PFSK-1 (cell line): ENCODE data around the gene ITGA11.

Experiments used
- FOXP2 ChIP-seq: optimal IDR thresholded peaks from 2 replicates; pipeline ENCODE3; 2011; ENCODE audit warnings: borderline replicate concordance, control low read depth, inconsistent platforms; ENCODE audit not compliant: insufficient read depth; ENCODE audit errors: extremely low read length, extremely low read depth
- POLR2AphosphoS5 ChIP-seq: IDR thresholded peaks from 2 replicates; pipeline ENCODE4 v1.6.1; 2012; ENCODE audit warnings: low read depth, mild to moderate bottlenecking, control low read depth, low read length, moderate library complexity
- SIN3A ChIP-seq: IDR thresholded peaks from 2 replicates; pipeline ENCODE4 v1.6.1; 2012; ENCODE audit warnings: mild to moderate bottlenecking, low read length, moderate library complexity, borderline replicate concordance; ENCODE audit not compliant: insufficient read depth
- TAF1 ChIP-seq: IDR thresholded peaks from 2 replicates; pipeline ENCODE4 v1.6.1; 2012; ENCODE audit warnings: low read length, control low read depth, borderline replicate concordance; ENCODE audit not compliant: insufficient read depth
- TF ChIP-seq, protein P1 (sequence below), 2 experiments: IDR thresholded peaks; 2 replicates each; pipeline versions ENCODE4 v1.6.1 to v1.8.0; 2011 to 2012; ENCODE audit warnings: low read depth in 2 of 2, low read length in 2 of 2, control low read depth in 1 of 2, inconsistent platforms in 1 of 2, mild to moderate bottlenecking in 1 of 2, moderate library complexity in 1 of 2; ENCODE audit not compliant: insufficient read depth in 1 of 2

ITGA11 gene

DNA sequence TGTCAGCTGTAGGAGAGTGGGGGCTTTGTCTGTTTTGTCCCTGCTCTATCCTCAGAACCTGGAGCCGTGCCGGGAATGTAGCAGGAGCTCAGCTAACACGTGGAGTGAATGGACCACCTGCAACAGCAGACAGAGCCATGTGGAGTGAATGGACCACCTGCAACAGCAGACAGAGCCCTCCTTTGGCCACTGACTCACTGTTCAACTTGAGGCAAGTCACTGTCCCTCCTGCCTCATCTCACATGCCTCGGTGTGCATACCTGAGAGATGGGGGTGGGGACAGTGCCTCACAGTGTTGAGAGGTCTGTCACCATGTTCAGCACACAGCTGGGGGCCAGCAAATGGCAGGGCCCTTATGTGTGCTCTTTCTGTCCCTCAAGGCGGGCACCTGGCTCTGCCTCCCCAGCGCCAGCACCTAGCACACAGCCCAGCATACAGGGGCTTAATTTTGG is 126.5 kb downstream of the ITGA11 start:
- TF ChIP-seq FOXP2 (no peak), SIN3A (no peak), POLR2AphosphoS5 (no peak), TAF1 (no peak)
- TF ChIP-seq, protein P1, sequence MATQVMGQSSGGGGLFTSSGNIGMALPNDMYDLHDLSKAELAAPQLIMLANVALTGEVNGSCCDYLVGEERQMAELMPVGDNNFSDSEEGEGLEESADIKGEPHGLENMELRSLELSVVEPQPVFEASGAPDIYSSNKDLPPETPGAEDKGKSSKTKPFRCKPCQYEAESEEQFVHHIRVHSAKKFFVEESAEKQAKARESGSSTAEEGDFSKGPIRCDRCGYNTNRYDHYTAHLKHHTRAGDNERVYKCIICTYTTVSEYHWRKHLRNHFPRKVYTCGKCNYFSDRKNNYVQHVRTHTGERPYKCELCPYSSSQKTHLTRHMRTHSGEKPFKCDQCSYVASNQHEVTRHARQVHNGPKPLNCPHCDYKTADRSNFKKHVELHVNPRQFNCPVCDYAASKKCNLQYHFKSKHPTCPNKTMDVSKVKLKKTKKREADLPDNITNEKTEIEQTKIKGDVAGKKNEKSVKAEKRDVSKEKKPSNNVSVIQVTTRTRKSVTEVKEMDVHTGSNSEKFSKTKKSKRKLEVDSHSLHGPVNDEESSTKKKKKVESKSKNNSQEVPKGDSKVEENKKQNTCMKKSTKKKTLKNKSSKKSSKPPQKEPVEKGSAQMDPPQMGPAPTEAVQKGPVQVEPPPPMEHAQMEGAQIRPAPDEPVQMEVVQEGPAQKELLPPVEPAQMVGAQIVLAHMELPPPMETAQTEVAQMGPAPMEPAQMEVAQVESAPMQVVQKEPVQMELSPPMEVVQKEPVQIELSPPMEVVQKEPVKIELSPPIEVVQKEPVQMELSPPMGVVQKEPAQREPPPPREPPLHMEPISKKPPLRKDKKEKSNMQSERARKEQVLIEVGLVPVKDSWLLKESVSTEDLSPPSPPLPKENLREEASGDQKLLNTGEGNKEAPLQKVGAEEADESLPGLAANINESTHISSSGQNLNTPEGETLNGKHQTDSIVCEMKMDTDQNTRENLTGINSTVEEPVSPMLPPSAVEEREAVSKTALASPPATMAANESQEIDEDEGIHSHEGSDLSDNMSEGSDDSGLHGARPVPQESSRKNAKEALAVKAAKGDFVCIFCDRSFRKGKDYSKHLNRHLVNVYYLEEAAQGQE (IDR thresholded peaks at IDR 0.05; ENCODE audit: insufficient read depth in 1 of 2, low read depth in 2 of 2, low read length in 2 of 2): no peak

DNA sequence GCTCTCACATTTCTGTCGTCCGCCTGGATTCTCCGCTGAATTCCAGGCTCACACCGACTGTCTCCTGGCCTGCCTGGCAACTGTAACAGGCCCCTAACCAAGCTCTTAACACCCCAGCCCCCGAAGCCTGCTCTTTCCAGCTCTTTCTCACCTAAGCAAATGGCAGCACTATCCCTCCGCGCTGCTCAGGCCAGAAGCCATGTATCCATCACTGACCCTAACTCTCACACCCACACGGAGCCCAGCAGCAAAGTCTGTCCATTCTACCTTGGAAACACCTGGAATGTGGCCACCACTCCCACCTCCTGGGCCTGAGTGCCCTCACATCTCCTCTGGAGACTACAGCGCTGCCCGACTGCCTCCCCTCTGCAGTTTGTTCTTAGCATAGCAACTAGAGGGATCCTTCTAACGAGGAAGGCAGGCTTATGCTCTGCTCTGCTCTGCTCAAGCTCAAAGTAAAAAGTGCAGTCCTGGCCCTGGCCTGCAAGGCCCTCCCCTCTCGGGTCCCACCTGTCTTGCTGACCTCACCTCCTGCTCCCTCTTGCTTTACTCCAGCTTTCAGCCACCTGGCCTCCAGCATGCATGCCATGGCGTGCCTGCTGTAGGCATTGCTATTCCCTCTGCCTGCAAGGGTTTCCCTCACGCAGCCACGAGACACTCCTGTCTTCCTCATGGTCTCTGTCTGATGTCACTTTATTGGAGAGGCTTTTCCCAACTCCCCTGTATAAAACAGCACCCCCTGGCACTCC is 127.2 kb downstream of the ITGA11 start:
- TF ChIP-seq, protein P1 (IDR thresholded peaks at IDR 0.05; ENCODE audit: insufficient read depth in 1 of 2, low read depth in 2 of 2, low read length in 2 of 2): no peak
- TF ChIP-seq FOXP2 (no peak), TAF1 (no peak), POLR2AphosphoS5 (no peak), SIN3A (no peak)

DNA sequence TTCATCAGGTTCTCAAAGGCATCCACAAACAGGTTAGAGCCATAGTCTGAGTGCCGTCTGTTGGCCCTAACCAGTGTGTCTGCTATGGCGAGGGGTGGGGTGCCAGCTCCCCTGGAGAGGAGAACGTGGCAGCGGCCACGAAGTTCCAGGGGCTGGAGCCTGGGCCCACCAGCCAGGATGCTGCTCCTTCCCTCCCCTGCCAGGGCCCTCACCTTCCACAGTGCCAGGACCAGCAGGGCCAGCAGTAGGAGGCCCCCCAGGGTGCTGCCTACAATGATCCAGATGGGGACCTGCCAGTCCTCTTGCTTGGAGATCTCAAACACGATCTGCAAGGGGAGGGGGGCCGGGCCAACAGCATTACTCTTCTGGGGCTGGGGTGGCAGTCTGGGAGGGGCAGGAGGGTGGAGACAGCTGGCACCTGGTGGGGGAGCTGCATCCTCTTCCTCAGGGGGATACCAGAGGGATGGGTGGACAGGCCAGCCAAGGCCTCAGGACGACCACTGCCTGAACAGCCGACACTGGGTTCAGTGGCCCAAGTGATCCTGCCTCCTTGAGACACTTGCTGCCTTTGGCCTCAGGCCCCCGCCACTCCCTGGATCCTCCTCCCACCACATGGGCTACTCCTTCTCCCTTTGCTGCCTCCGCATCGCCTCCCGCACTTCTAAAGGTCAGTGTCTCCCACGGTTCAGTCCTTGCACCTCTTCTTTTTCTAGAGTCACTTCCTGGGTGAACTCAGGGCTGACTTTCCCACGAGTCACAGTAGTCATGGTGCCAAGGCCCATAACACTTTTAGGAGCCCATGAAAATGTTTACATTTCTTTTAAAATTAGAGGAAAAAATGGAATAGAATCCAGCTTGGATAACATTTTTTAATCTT is 128.2 kb downstream of the ITGA11 start:
- TF ChIP-seq FOXP2 (no peak), TAF1 (no peak), POLR2AphosphoS5 (no peak), SIN3A (no peak)
- TF ChIP-seq, protein P1 (IDR thresholded peaks at IDR 0.05; ENCODE audit: insufficient read depth in 1 of 2, low read depth in 2 of 2, low read length in 2 of 2): no peak

DNA sequence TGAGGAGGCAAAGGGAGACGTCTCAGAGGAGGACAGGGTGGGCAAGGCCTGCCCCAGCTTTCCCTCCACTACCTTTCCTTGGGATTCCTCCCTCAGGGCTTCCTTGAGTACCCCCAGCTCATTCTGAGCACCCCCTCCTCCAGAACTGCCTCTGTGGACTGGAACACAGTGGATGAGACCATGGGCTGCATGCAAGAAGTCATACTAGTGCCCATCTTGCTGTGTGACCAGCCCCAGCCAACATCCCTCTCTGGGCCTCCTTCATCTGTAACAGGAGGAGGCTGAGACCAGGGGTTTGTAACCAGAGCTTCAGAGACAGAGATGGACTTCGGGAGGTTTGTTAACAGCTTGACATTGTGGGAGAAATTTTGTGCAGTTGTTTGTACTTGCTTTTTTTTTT is 128.8 kb downstream of the ITGA11 start:
- TF ChIP-seq SIN3A (no peak), POLR2AphosphoS5 (no peak), FOXP2 (no peak), TAF1 (no peak)
- TF ChIP-seq, protein P1 (IDR thresholded peaks at IDR 0.05; ENCODE audit: insufficient read depth in 1 of 2, low read depth in 2 of 2, low read length in 2 of 2): no peak
